NCI-H2107 treated with DMSO at 0.1 percent for 48 hours (cell line): ENCODE measurements around the gene SHFL.

Experiments
- DNase-seq: peaks from one replicate; lab custom pipeline; 2025; ENCODE audit not compliant: unreplicated experiment; lab: John Stamatoyannopoulos, UW

The SHFL gene

GRCh38 chr19:10087296-10088061, 1.4 kb downstream of the SHFL start:
- no peak for DNase-seq

DNA sequence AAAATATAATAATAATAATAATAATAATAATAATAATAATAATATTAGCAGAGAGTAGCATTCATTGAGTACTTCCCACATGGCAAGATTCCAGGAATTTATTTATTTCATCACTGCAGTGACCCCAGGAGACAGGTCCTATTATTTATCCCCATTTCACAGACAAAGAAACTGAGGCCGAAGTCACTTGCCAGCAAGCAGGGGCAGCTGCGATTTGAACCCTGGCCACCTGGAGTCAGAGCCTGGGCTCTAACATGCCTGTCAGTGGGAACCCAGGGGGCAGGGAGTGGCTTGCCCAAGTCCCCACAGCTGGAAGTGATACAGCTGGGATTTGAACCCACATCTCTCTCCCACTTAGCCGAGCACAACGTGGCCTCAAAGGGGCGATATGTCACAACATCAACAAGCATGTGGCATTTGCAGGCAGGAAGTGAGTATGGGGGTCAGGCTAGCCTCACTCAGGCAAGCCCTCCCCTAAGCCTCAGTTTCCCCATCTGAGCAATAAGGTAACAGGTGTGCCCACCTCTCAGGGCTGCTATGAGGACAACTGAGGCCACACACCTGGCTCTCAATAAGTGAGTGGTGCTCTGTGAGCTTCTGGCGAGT, 2.9 kb downstream of the SHFL start:
- DNase-seq = no peak

DNA sequence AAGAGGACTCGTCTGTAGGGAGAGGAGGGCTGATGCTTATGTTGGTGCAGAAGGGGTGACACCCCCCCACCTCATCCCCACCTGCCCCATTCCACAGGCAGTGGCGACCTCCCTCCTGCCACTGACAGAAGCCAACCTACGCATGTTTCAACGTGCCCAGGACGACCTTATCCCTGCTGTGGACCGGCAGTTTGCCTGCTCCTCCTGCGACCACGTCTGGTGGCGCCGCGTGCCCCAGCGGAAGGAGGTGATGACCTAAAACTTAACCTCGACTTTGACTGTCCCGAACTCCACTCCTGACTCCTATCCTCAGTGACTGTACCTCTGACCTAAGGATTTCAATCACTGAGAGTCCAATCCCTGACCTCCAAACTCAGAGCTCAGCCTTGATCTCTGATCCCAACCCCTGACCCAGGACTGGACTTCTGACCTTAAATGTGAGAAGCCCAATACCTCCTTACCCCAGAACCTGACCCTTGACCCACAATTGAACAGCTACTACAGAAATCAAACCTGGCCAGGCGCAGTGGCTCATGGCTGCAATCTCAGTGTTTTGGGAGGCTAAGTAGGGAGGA, 3.8 kb downstream of the SHFL start:
- no peak for DNase-seq

DNA sequence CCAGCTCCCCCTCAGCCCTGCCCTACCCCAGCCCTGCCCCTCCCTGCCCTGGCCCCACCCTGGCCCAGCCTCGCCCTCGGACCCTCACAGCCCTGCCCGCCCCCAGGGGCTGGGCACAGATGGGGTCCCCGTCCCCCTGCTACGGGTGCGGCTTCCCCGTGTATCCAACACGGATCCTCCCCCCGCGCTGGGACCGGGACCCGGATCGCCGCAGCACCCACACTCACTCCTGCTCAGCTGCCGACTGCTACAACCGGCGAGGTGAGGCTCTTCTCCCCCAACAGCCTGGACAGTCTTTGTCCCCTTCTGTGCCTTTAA, 5.2 kb downstream of the SHFL start:
- no peak for DNase-seq

GRCh38 chr19:10091895-10092641, 6.0 kb downstream of the SHFL start:
- no peak for DNase-seq

- DNase-seq = no peak
Measured at GRCh38 chr19:10092648-10093294, 6.7 kb downstream of the SHFL start.

GRCh38 chr19:10093295-10094186, 7.4 kb downstream of the SHFL start:
- no peak for DNase-seq

DNA sequence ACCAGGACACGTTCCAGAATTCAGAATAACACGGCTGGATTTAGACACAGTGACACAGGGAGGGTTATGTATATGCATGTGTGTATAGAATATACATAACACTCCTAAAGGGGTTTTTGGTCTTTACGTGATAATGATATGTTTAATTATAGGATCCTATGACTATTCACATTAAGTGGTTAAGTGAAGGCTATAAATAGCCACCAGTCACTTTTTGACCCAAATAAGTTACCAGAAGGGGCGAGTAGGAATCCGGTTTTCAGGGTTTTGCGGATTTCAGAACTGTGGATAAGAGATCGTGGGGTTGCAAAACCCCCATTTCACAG, 9.5 kb downstream of the SHFL start:
- DNase-seq = no peak

DNA sequence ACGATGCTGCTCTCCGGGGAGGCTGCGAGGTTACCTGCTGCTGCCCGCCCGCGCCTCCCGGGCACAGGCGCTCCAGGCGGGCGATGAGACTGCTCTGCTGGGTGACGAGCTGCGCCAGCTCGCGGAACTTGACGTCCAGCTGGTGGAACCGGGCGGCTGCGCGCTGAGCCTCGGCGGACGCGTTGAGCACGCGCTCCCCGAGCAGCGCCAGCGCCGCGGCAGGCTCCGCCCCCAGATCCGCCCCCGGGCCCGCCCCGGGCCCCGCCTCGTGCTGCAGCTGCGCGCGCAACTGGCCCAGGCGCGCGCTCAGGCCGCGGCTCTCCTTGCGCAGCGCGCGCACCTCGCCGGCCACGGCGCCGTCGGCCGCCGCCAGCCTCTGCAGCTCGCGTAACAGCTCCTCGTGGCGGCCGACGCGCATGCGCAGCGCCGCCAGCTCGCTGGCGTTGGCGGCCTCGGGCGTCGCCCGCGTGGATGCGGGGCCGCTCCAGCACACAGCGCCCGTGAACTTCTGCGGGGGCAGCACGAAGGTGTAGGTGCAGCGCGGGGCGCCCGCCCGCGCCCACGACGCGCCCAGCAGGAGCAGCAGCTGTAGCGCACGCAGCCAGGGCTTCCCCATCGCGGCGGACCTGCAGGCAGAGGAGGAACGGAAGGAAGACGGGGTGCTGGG, 10.0 kb downstream of the SHFL start:
- peak; percentile 40 for DNase-seq

GRCh38 chr19:10096615-10096963, 10.5 kb downstream of the SHFL start:
- no peak for DNase-seq

- no peak for DNase-seq
Measured at GRCh38 chr19:10100163-10100785, 14.2 kb downstream of the SHFL start.

GRCh38 chr19:10102787-10103236, 16.7 kb downstream of the SHFL start:
- DNase-seq = no peak

DNA sequence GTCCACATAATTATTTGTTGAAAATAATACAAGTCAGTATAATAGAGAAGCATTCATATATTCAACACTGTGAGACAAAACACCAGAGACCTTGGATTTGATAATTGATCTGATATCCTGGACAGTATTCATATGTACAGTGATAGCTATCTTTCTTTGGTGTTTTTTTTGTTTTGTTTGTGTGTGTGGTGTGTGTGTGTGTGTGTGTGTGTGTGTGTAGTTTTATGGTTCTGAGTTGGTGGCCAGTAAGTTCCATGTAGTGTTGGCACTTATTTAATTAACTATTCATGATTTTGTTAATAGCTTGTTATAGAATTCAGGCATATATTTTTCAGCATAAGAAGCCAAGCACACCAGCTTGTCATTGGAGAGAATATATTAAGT, 18.0 kb downstream of the SHFL start:
- no peak for DNase-seq

DNA sequence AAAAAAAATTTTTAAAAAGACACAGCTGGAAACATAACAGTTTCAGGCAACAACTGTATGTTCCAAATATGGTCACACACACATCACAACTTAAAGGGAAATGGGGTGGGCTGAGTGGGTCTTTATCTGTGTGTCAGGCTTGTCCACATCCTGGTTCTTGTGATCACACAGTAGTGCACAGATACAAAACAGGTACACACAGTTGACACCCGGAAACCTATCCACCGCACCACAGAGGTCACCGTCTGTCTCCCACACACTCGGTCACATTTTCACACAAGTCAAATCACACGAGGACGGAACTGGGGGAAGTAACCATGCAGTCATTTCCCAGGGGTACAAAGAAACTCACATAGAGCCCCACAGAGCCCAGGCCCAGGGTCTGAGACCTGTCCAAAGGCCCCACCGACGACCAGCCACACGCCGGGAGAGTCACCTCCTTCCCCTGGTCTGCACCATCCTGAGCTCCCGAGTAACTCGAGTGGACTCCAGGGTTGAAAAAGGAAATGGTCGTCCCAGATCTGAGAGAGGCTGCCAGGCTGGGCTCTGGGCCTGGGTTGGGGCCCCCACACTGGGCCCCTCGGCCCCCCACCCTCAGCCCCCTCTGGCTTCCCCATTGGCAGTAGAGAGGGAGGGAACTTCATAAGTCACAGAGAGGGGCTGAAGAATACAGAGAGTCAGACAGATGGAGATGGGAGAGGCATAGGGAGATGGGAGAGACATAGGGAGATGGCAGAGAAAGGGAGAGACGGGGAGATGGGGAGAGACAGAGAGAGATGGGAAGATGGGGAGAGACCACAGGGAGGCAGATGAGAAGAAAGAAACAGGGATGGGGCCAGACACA, 18.8 kb downstream of the SHFL start:
- no peak for DNase-seq

GRCh38 chr19:10105509-10106099, 19.5 kb downstream of the SHFL start:
- no peak for DNase-seq

DNA sequence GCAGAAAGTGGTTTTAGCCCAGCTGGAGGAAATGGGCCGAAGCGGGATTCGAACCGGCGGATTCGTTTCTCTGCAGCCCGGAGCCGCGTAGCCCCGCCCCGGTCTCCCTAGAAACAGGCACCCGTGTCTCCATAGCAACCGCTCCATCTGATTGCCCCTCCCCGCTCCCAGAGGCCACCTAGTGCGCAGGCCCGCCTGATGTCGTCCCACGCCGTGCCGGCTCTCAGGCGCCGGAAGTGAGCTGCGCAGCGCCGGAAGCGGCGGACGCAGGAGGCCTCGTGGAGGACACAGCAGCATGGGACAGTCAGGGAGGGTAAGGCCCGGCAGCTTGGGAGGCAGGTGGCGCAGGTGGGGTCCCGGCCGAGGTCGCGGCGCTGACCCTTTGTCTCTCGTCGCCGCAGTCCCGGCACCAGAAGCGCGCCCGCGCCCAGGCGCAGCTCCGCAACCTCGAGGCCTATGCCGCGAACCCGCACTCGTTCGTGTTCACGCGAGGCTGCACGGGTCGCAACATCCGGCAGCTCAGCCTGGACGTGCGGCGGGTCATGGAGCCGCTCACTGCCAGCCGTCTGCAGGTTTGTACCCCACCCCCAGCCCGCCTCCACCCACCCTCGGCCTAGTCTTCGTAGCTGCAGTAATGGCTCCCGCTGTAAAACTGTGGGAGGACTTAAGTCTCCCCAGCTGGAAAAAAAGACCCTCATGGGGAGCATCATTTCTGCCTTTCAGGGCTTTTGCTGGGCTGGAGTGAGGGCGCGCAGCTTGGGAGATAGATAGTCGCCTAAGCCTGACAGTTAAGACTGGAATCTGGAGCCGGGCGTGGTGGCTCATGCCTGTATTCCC, 20.2 kb downstream of the SHFL start, which contains the start of gene PPAN:
Gene PPAN (plus strand): TSS at position 263 of the 837 bp plus-strand sequence. CDS start 33 bp downstream, at position 296.
- peak; percentile 96 for DNase-seq

GRCh38 chr19:10107254-10107653, 21.1 kb downstream of the SHFL start:
- DNase-seq = no peak
